ENCODE results near the gene SYPL2.

Gene SYPL2

GRCh38 chr1:109521002-109521951, 54.9 kb downstream of the SYPL2 start:
- no peak for DNase-seq

GRCh38 chr1:109522026-109522425, 55.7 kb downstream of the SYPL2 start:
- no peak for DNase-seq

GRCh38 chr1:109523706-109524105, 57.4 kb downstream of the SYPL2 start:
- no peak for DNase-seq

- DNase-seq = no peak
Observed at GRCh38 chr1:109527098-109527811, 60.9 kb downstream of the SYPL2 start.

GRCh38 chr1:109527846-109528695, 61.7 kb downstream of the SYPL2 start:
- DNase-seq = no peak

GRCh38 chr1:109528712-109529111, 62.4 kb downstream of the SYPL2 start:
- no peak for DNase-seq

- peak; percentile 76 for DNase-seq
Observed at GRCh38 chr1:109529881-109530456, 63.6 kb downstream of the SYPL2 start.

- peak; percentile 76 for DNase-seq
Observed at GRCh38 chr1:109530457-109531087, 64.2 kb downstream of the SYPL2 start.

GRCh38 chr1:109531380-109531779, 65.0 kb downstream of the SYPL2 start:
- DNase-seq = no peak

Data from femur (tissue), 1 donor.